Upper lobe of left lung (tissue), 6 donors: ENCODE data around the gene GABRG3. TPM values are rescaled to one million over a fixed set of nuclear protein-coding genes. Genes with fewer than 3 reads are reported as not detected.

Experiments used
- ATAC-seq, 2 donors: fragments of 200-7000 bp; cut with Tn5 transposase; one replicate each; pipeline ENCODE4 v1.9.1; 2022; ENCODE audit warnings: mild to moderate bottlenecking in 2 of 2, moderate library complexity in 2 of 2; ENCODE audit not compliant: low FRiP score in 2 of 2
- DNase-seq, 2 donors: peaks; one replicate each; pipeline ENCODE4 v3.0.0-alpha.2; 2019 to 2020
- H3K27ac ChIP-seq, 4 donors: fragments of 200-600 bp; sonication (generic); one replicate each; pipeline ENCODE4 v1.5.1; 2016 to 2019
- H3K27me3 ChIP-seq, 4 donors: fragments of 200-600 bp; sonication (generic); one replicate each; pipeline ENCODE4 v1.5.1; 2017 to 2019
- H3K36me3 ChIP-seq, 4 donors: fragments of 200-600 bp; sonication (generic); one replicate each; pipeline ENCODE4 v1.5.1; 2016 to 2019
- H3K4me1 ChIP-seq, 4 donors: fragments of 200-600 bp; sonication (generic); one replicate each; pipeline ENCODE4 v1.5.1; 2018 to 2019
- H3K4me3 ChIP-seq, 4 donors: fragments of 200-600 bp; sonication (generic); one replicate each; pipeline ENCODE4 v1.5.1; 2017 to 2019; ENCODE audit warnings: mild to moderate bottlenecking in 2 of 4, moderate library complexity in 1 of 4
- H3K9me3 ChIP-seq, 4 donors: fragments of 200-600 bp; sonication (generic); one replicate each; pipeline ENCODE4 v1.5.1; 2018 to 2019
- CTCF ChIP-seq, 6 experiments: fragments of 450-650 bp in 4 of 6; fragments of 200-600 bp in 2 of 6; sonication (generic) in 2 of 6; IDR thresholded peaks; one replicate each; pipeline ENCODE4 v1.5.1; 2016 to 2019; ENCODE audit warnings: antibody characterized with exemption in 6 of 6
- EP300 ChIP-seq, 4 donors: sonication (generic); formaldehyde crosslinking; IDR thresholded peaks; one replicate each; pipeline ENCODE4 v1.5.1; 2017; ENCODE audit warnings: antibody characterized with exemption in 4 of 4, control low read depth in 2 of 4
- POLR2A ChIP-seq, 4 donors: fragments of 450-650 bp; IDR thresholded peaks; one replicate each; pipeline ENCODE4 v1.5.1; 2016 to 2017; ENCODE audit warnings: antibody characterized with exemption in 4 of 4, mild to moderate bottlenecking in 2 of 4
- POLR2AphosphoS5 ChIP-seq, 2 donors: sonication (generic); formaldehyde crosslinking; IDR thresholded peaks; one replicate each; pipeline ENCODE4 v1.5.1; 2017; ENCODE audit warnings: antibody characterized with exemption in 2 of 2
- WGBS, 2 donors: methylation state at CpG; one replicate each; pipeline ENCODE4 v1.1.5; 2017 to 2018; 5-methylcytosine and 5-hydroxymethylcytosine counted together
- total RNA-seq, 6 donors: library from RNA; depleted of rRNA in 4 of 6; stranded (reverse); fragments of >200 nt in 4 of 6; gene quantifications; one replicate each; pipeline versions ENCODE4 v1.1.0 to v1.2.1, GENCODE V29; 2016 to 2021
- donor health status: DM: no; HTN: no; CAD: no; lungs with moderate emphysema.
- donor health status: DM: no; HTN: yes; CAD: no; lungs with severe emphysema.

GABRG3 gene
- total RNA-seq, 6 donors from 2014 or later = not detected

- WGBS, 2 donors = 77 to 87% methylated on average over 4 of the region's 4 CpGs
- Histone ChIP-seq H3K27ac (no peak overlapping the region), H3K9me3 (no peaks in the 10 kb centered on the region), H3K27me3 (no peaks in the 10 kb centered on the region), H3K4me1 (no peaks in the 10 kb centered on the region), H3K4me3 (no peak overlapping the region), H3K36me3 (no peaks in the 10 kb centered on the region)
- DNase-seq (peak in 1 of 2 donors; percentile 13), ATAC-seq (peak in 1 of 2 donors; percentile 22)
- TF ChIP-seq EP300 (IDR thresholded peaks at IDR 0.05) (no peak), POLR2AphosphoS5 (IDR thresholded peaks at IDR 0.05) (no peak)
These were observed 508.5 kb downstream of the GABRG3 start for GRCh38 chr15:27479296-27480140.

- Histone ChIP-seq H3K27ac (no peak overlapping the region), H3K9me3 (no peaks in the 10 kb centered on the region), H3K4me3 (no peak overlapping the region), H3K36me3 (no peaks in the 10 kb centered on the region), H3K4me1 (no peaks in the 10 kb centered on the region), H3K27me3 (no peaks in the 10 kb centered on the region)
- DNase-seq (no peak), ATAC-seq (peak in 1 of 2 donors; percentile 26)
- TF ChIP-seq POLR2AphosphoS5 (IDR thresholded peaks at IDR 0.05) = no peak
- no peak for TF ChIP-seq POLR2A (IDR thresholded peaks at IDR 0.05)
- no peak for TF ChIP-seq EP300 (IDR thresholded peaks at IDR 0.05)
- TF ChIP-seq CTCF (IDR thresholded peaks at IDR 0.05) = no peak
- WGBS, 2 donors = 78 to 80% methylated on average over 5 of the region's 5 CpGs
These were observed 509.2 kb downstream of the GABRG3 start for GRCh38 chr15:27480141-27480530.

- ATAC-seq (no peak), DNase-seq (no peak)
- Histone ChIP-seq H3K36me3 (no peaks in the 10 kb centered on the region), H3K4me3 (no peak overlapping the region), H3K9me3 (no peaks in the 10 kb centered on the region), H3K27ac (no peak overlapping the region), H3K27me3 (no peaks in the 10 kb centered on the region), H3K4me1 (no peaks in the 10 kb centered on the region)
- TF ChIP-seq POLR2A (IDR thresholded peaks at IDR 0.05) = no peak
- no peak for TF ChIP-seq EP300 (IDR thresholded peaks at IDR 0.05)
- TF ChIP-seq CTCF (IDR thresholded peaks at IDR 0.05) = no peak
- no peak for TF ChIP-seq POLR2AphosphoS5 (IDR thresholded peaks at IDR 0.05)
- 80 to 82% methylated on average over 3 of the region's 3 CpGs for WGBS, 2 donors
These were observed 509.7 kb downstream of the GABRG3 start for GRCh38 chr15:27480642-27481041.

- ATAC-seq (no peak), DNase-seq (no peak)
- Histone ChIP-seq H3K27ac (no peak overlapping the region), H3K4me3 (no peak overlapping the region), H3K9me3 (no peaks in the 10 kb centered on the region), H3K27me3 (no peaks in the 10 kb centered on the region), H3K36me3 (no peaks in the 10 kb centered on the region), H3K4me1 (no peaks in the 10 kb centered on the region)
- no peak for TF ChIP-seq POLR2AphosphoS5 (IDR thresholded peaks at IDR 0.05)
- no peak for TF ChIP-seq CTCF (IDR thresholded peaks at IDR 0.05)
- no peak for TF ChIP-seq EP300 (IDR thresholded peaks at IDR 0.05)
- TF ChIP-seq POLR2A (IDR thresholded peaks at IDR 0.05) = no peak
- 65 to 71% methylated on average over 4 of the region's 4 CpGs for WGBS, 2 donors
These were observed 510.8 kb downstream of the GABRG3 start for GRCh38 chr15:27481768-27482167.

- 93 to 94% methylated on average over 6 of the region's 6 CpGs for WGBS, 2 donors
- no peak for DNase-seq
- H3K36me3 ChIP-seq = no peaks in the 10 kb centered on the region
- TF ChIP-seq POLR2A (IDR thresholded peaks at IDR 0.05) (no peak), CTCF (IDR thresholded peaks at IDR 0.05) (no peak), POLR2AphosphoS5 (IDR thresholded peaks at IDR 0.05) (no peak), EP300 (IDR thresholded peaks at IDR 0.05) (no peak)
- H3K4me1 ChIP-seq = no peaks in the 10 kb centered on the region
- H3K27me3 ChIP-seq = no peaks in the 10 kb centered on the region
- no peak overlapping the region for H3K4me3 ChIP-seq
- H3K27ac ChIP-seq = no peak overlapping the region
- H3K9me3 ChIP-seq = no peaks in the 10 kb centered on the region
- no peak for ATAC-seq
These were observed 511.3 kb downstream of the GABRG3 start for GRCh38 chr15:27482287-27482686.
